ENCODE results near the gene CAMK1G.

The CAMK1G gene

DNA sequence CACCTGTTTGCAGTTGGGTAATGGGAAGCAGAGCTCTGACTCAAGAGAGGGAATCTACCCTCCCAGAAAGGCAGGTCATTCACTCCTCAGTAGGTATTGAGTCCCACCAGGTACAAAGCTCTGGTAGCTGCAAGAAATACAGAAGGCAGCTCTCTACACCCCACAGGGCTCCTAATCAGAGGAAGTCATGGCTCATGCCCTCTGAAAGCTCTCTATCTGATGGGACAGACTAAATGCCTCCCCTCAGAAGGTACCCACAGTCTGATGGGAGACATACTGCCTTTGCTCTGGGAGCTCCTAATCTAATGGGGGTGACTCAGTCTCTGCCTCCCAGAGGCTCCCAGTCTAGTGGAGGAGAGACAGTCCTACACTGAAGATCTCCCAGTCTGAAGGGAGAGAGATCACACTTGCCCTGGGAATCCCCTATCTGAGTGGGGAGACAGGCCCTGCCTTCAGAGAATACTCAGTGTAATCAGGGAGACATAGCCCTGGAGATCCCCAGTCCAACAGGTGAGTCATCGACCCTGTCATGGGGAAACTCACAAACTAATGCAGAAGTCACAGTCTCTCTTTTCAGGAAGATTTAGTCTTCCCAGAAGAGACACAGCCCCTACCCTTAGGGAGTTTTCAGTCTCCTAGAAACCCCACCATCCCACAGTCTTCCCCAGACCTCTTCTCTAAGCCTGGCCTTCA is 23.7 kb downstream of the CAMK1G start:
- TF ChIP-seq POLR2AphosphoS5 (IDR thresholded peaks at IDR 0.05; ENCODE audit: low read depth, low read length) (no peak), FOXP2 (optimal IDR thresholded peaks at IDR 0.05; ENCODE audit: borderline replicate concordance, extremely low read depth, extremely low read length, insufficient read depth) (no peak), TAF1 (IDR thresholded peaks at IDR 0.05; ENCODE audit: borderline replicate concordance, insufficient read depth, low read length) (no peak), REST (IDR thresholded peaks at IDR 0.05; ENCODE audit: insufficient read depth in 1 of 2, low read depth in 2 of 2, low read length in 2 of 2) (no peak), SIN3A (IDR thresholded peaks at IDR 0.05; ENCODE audit: borderline replicate concordance, insufficient read depth, low read length) (no peak)

GRCh38 chr1:209607795-209608178 is 24.3 kb downstream of the CAMK1G start:
- no peak for TF ChIP-seq FOXP2 (optimal IDR thresholded peaks at IDR 0.05; ENCODE audit: borderline replicate concordance, extremely low read depth, extremely low read length, insufficient read depth)
- TF ChIP-seq TAF1 (IDR thresholded peaks at IDR 0.05; ENCODE audit: borderline replicate concordance, insufficient read depth, low read length): no peak
- TF ChIP-seq POLR2AphosphoS5 (IDR thresholded peaks at IDR 0.05; ENCODE audit: low read depth, low read length): no peak
- TF ChIP-seq REST (IDR thresholded peaks at IDR 0.05; ENCODE audit: insufficient read depth in 1 of 2, low read depth in 2 of 2, low read length in 2 of 2): no peak
- no peak for TF ChIP-seq SIN3A (IDR thresholded peaks at IDR 0.05; ENCODE audit: borderline replicate concordance, insufficient read depth, low read length)

- TF ChIP-seq TAF1 (IDR thresholded peaks at IDR 0.05; ENCODE audit: borderline replicate concordance, insufficient read depth, low read length): no peak
- TF ChIP-seq REST (IDR thresholded peaks at IDR 0.05; ENCODE audit: insufficient read depth in 1 of 2, low read depth in 2 of 2, low read length in 2 of 2): no peak
Measured at GRCh38 chr1:209609041-209609790, 25.7 kb downstream of the CAMK1G start.

- no peak for TF ChIP-seq TAF1 (IDR thresholded peaks at IDR 0.05; ENCODE audit: borderline replicate concordance, insufficient read depth, low read length)
Measured at GRCh38 chr1:209609791-209610630, 26.5 kb downstream of the CAMK1G start.

DNA sequence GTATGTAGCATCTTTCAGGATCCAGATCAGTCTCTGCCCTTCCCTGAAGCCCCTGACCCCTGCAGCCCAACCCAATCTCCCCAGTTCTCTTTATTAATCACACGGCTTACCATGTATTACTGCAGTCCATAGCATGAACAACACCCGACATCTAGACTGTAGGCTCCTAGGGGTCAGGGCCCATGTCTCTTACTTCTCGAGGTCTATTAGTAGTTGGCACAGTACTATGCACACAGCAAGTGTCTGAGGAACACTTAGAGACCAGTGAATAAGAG is 27.1 kb downstream of the CAMK1G start:
- no peak for TF ChIP-seq TAF1 (IDR thresholded peaks at IDR 0.05; ENCODE audit: borderline replicate concordance, insufficient read depth, low read length)
- TF ChIP-seq FOXP2 (optimal IDR thresholded peaks at IDR 0.05; ENCODE audit: borderline replicate concordance, extremely low read depth, extremely low read length, insufficient read depth): no peak
- no peak for TF ChIP-seq POLR2AphosphoS5 (IDR thresholded peaks at IDR 0.05; ENCODE audit: low read depth, low read length)
- TF ChIP-seq SIN3A (IDR thresholded peaks at IDR 0.05; ENCODE audit: borderline replicate concordance, insufficient read depth, low read length): no peak
